ENCODE data around the gene AQP2. TPM values are rescaled to one million over a fixed set of nuclear protein-coding genes. Genes with fewer than 3 reads are reported as not detected.
A peak's percentile ranks its signal among the peaks of the same experiment; 100 is the strongest.

Gene AQP2
- total RNA-seq, 2 donors from 2014 or later, result not detected

GRCh38 chr12:50003595-50003994 is 53.1 kb downstream of the AQP2 start:
- no peak for DNase-seq
- intact Hi-C loops (cut with DNase I, micrococcal nuclease), result no loop called here
- no peak for ATAC-seq

GRCh38 chr12:50004696-50005095 is 54.2 kb downstream of the AQP2 start:
- intact Hi-C loops (cut with DNase I, micrococcal nuclease), result no loop called here
- no peak for ATAC-seq
- no peak for DNase-seq

DNA sequence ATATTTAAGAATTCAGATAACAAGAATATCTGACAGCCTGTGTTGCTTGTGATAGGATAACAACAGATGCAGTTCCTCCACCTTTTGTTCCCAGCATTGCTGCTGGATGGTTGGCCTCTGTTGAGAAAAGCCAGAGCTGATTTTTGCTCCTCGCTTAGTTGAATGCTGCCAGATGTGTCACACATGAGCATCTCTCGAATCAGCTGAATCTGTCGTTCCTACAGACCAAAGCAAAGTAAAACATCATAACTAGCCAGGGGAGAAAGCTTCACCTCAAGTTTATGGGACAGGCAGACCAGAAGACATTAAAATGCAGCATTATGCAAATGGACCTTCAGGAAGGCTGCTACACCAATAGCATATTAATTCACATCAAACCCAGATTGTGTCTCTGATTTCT is 54.6 kb downstream of the AQP2 start:
- intact Hi-C loops (cut with DNase I, micrococcal nuclease), result no loop called here
- DNase-seq, result no peak

DNA sequence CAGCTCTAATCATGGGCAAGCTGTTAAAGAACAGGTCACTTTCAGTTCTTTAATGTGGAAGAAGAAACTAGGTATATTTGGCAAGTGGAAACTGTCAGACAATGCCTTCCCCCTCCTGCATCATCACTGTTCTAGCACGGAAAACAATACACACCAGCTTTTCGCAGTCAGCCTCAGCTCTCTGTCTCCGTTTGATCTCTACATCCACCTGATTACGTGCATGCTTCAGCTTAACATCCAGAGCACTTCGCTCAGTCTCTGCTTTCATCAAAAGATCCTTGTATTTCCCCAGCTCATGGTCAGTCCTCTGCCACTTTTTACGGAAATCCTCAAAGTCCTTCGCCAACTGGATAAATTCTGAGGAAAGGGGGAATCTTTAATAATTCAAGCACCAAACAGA is 55.7 kb downstream of the AQP2 start:
- intact Hi-C loops (cut with DNase I, micrococcal nuclease), result no loop called here
- no peak for ATAC-seq
- DNase-seq, result no peak

More for the DNA sequence above, 54.6 kb downstream of the AQP2 start:
- no peak for ATAC-seq

DNA sequence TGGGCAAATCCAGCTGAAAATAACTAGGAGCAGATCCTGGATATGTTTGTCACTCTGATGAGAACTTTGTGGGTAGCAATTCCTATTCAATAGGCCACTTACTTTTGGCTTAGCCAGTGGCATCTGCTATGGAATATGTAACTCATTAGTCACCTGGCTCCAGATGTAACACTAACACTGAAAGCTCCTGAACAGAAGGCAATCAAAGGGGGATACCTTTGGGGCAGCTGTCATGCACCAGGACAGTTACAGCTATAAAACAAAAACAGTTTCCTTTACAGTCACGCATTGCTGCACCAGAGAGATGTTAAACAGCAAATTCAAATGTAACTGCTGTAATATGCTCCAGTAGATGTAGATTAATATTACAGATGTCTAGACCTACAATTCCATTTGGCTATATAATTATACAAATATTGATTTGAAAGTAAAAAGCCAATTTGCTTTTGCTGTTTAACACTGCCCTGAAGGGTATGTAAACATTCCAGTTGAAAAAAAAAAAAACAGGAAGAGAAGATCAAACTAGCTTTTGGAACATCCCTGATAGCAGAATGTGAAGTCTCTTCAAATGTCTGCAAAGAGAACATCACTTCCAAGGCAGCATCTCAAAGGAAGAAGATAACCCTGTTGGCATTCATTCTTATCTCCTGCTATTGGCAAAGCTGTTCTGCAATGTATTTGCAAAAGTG is 56.4 kb downstream of the AQP2 start:
- peak; percentile 56 for ATAC-seq
- intact Hi-C loops (cut with DNase I, micrococcal nuclease), result no loop called here

More for the DNA sequence above, 56.4 kb downstream of the AQP2 start:
- no peak for DNase-seq

Other genes with a start within 250 kb of the AQP2 start
- 1 to 10 TPM; 2.9 to 8.0 TPM for gene FMNL3, start 243.3 kb upstream of the AQP2 start, total RNA-seq
- gene TMBIM6, start 209.2 kb upstream of the AQP2 start, total RNA-seq, result 100 to 1,000 TPM; 880 to 918 TPM
- 1 to 10 TPM; 3.7 to 4.8 TPM for gene NCKAP5L, start 122.3 kb upstream of the AQP2 start, total RNA-seq
- gene BCDIN3D, start 107.6 kb upstream of the AQP2 start, total RNA-seq, result 1 to 10 TPM; 2.7 to 4.7 TPM
- 1 to 10 TPM; 1.2 to 2.3 TPM for gene FAIM2, start 46.8 kb upstream of the AQP2 start, total RNA-seq
- not detected for gene AQP5, start 11.1 kb downstream of the AQP2 start, total RNA-seq
- not detected for gene AQP6, start 22.2 kb downstream of the AQP2 start, total RNA-seq
- gene RACGAP1, start 74.8 kb downstream of the AQP2 start, total RNA-seq, result 10 to 100 TPM; 20.0 to 25.4 TPM
- 1 to 10 TPM in 1 of 2 donors, under 1 TPM in 1; 0.55 to 1.9 TPM for gene ASIC1, start 106.9 kb downstream of the AQP2 start, total RNA-seq
- 10 to 100 TPM; 35.5 to 41.8 TPM for gene SMARCD1, start 134.6 kb downstream of the AQP2 start, total RNA-seq
- 1 to 10 TPM; 1.8 to 4.3 TPM for gene GPD1, start 153.3 kb downstream of the AQP2 start, total RNA-seq
- gene COX14, start 161.5 kb downstream of the AQP2 start, total RNA-seq, result 10 to 100 TPM; 90.1 to 91.3 TPM
- gene CERS5, start 216.6 kb downstream of the AQP2 start, total RNA-seq, result 10 to 100 TPM; 19.7 to 24.8 TPM

All from left colon (tissue), 2 donors.